HG03039 (cell line): Measurements from ENCODE around the gene RXRG.

Experiments used
- ATAC-seq: cut with Tn5 transposase; IDR thresholded peaks from one replicate; pipeline ENCODE4 v1.9.1; 2021; ENCODE audit warnings: mild to moderate bottlenecking, moderate library complexity; ENCODE audit not compliant: unreplicated experiment

RXRG gene

DNA sequence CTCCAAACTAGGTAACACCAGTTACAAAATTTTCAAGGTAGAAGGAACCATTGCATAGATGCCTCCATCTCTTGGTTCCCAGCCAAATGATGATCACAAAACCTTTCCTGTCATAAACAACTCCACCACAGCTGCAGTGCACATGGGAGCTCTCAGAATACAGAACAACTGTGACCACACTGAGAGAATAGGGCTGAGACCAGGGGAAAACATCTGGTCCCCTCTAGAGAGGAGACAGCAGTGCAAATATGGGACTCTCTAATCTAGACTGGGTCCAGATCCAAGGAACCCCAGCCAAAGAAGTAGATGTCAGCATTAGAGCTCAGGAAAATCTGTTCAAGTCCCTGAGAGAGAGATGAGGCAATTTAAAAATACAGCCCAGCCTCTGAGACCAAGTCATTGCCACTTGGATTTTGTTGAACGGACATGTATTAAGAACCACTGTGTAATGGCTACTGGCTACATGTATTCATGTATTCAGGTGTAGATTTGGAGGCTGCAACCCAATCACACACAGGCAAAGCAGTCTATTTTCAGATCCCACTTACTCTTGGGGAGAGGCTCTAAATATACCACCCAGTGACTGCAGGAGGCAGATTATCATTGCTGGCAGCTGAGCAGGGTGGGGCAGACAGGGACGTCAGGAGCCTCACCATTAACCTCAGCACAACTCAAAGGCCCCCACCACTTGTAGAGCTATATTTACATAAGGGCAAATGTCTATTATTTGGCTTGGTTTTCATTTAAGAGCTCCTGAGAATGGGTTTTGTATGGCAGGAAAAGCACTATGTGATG is 7.6 kb upstream of the RXRG start:
- no peak for ATAC-seq

DNA sequence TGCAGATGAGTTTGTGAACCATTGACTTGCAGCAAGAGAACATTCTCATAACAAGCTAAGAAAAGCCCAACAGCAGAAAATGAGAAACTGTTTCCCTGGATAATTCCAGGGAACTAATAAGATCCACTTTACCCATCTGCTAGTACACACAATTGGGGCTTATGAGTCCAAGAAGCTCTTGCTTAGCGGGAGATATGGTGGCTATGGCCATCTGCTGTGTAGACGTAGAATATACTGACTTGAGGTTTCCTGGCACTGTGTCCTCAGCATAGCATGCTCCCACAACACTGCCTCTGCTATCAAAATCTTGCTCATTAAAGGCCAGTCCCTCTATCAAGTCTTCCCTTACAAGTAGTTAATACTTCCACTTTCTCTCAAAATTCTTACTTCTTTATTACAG is 6.8 kb upstream of the RXRG start:
- ATAC-seq = no peak

DNA sequence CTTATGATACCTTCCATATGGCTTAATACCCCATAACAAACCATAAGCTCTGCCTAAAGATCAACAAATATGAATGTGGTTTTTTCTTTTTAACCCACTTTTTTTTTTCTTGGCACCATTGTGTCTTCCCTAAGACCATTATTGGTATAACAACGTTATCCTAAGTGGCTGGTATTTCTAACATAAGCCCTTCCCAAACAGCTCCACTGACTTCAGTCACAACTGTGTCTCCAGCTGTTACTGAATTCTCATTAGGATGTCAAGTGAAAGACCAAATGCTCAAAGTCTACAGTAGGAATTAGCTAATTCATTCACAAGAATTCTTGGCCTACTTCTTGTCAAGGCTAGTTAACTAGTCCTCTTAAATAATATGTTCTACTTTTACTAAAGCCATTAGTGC is 4.2 kb upstream of the RXRG start:
- no peak for ATAC-seq

DNA sequence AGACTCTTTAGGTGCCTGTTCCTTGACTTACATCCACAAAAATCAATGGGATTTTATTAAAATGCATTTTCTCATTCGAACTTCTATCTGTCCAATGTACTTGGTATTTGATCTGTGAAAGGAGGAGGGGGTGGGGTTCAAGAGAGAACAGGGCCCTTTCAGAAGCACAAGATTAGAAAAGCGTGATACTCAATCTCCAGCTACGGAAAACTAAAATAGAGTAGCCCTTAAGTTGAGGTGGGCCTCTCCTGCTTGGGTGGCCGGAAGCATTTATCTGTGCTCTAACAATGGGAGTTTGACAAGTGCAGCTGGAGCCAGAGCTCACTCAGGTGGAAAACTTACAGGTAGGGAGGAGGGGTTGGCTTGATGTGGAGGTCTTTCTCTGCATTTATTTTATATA is 462 bp upstream of the RXRG start:
- ATAC-seq = no peak

DNA sequence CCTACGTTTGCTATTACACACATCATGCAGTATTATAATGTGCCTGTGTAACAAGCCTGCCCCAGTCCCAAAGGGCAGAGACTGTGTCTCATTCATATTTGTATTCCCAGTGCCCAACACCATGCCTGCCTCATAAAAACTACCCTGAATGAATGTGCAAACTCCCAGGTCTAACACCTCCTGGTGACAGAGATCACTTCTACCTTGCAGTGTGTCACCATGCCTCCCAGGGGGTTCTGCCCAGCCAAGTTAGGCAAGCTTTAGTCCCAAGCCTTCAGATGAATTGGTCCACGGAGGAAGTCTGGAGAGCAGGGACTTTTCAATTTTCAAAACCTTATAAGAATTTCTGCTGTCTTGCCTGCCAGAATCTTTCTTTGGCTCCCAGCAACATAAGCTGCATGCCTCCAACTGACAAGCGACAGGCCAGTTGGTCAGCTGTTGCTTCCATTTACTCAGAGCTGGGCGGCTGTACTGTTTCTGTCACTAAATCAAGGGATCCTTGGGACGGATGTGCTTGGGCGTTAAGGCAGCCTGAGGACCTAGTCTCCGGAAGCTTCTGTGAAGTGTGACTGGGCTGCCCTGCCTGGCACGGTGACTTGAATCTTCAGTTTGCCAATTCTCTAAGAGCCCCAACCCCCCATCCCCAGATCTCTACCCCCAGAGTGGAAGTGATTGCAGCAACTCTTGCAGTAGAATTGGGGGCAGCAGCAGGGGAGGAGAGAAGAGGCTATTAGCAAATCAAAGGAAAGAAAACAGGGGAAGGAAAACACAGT is 1.2 kb downstream of the RXRG start:
- no peak for ATAC-seq

DNA sequence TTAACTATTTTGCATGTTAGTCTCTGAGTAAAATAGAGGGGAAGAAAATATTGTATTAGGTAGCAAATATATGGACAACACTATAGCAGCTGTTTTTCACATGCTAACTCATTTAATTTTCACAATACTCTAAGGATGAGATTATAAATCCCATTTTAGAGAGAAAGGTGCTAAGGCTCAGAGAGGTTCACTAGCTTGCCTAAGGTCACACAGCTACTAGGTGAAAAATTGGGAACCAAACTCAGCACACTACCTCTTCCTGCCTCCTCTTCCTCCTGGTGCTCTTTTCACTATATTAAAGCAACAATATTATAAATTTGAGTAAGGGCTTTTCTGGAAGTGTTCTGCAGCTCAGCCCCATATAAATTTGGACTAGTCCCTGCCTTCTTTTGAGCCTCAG is 2.3 kb downstream of the RXRG start:
- ATAC-seq = no peak

DNA sequence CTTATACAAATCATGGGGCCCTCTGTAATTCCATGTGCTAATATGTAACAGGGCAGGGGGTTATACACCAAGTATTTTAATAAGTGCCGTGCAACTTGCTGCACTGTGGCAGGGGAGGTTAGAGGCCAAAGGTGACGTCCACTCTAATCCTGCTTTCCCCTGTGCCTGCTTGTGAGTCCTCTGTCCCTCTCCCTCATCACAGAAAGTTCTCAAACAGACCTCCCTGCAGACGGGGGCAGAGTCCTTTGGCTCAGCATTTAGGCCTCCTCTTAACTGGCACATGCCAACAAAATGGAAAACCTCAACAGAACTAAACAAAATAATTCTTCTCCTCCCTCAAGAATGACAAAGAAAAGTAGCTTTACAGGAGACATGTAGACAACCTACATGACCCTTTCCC is 2.9 kb downstream of the RXRG start:
- no peak for ATAC-seq

DNA sequence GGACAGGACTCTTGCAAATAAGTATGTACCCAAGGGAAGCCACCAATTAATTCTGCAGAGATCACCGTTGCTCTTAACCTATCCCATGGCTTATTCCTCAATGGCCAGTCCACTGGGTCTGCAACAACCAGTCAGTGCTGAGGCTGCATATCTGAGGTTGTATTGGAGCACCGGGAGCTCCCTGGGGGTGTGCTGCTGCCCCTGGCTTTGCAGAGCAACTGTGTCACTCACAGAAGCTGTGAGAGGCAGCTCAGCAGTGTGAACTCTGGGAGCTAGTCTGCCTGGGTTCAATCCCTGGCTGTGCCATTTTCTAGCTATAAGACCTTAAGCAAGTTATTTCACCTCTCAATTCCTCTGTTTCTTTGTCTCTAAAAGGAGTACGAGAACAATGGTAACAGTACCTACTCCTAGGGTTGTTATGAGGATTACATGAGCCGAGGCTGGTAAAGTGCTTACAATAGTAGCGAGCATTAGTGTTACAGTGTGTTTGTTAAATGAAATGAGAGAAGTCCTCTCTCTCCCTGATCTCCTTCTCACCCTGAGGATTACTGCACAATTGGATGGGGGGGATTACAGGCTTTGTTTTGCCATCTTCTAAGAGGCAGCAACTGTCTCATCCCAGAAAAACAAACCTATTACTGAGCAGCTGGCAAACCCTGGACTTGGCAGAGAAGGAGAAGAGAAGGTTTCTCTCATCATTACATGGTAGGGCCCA is 3.6 kb downstream of the RXRG start:
- ATAC-seq = no peak

DNA sequence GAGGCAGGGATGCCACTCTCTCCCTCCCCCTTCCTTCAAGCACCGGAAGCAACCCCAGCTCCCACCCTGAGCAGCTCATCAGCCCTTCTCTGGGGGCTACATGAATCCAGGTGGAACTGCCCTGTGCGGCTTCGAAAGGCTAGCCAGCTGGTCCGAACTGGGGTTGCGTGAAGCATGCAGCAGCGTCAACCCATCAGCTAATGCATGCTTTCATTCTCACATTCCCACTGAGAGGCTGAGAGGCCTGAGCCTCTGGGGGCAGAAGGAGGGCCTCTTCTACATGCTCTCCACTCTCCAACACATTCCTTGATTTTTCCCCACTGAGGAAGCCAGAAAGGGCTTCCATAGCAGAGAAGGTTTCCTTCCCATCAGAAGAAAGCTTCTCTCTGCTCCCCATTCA is 5.6 kb downstream of the RXRG start:
- no peak for ATAC-seq

DNA sequence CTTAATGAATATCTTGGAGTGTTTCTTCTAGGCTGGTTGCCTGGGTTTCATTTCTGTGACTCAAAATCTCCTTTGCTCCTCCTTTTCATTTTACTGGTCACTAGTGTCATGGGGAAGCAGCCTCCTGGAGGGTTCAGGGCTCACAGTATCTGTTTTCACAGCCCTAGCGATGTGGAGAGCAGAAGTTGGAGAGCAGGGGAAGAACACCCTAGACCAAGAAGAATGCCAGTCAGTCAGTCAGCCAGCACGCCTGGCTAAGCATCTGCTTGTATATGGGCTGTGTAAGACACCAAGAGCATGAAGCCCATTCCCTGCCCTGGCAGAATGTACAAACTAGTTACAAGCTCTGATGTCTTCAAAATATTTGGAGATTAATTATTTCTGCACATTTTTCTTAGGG is 7.9 kb downstream of the RXRG start:
- ATAC-seq = no peak

DNA sequence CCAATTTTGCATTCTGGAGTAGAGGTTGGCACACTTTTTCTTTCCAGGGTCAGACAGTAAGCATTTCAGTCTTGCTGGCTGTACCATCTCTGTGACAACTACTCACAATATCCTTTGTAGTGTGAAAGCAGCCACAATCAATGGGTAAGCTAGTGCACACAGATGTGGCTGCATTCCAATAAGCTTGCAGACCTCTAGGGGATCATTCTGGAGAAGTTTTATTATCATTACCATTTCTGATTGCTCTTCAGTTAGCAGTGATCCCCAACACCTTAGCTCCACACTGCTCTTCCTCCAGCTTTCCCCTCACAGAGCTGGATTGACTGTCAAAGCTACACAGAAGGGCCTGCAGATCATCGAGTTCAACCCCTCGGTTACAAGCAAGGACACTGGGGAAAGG is 9.1 kb downstream of the RXRG start:
- no peak for ATAC-seq

DNA sequence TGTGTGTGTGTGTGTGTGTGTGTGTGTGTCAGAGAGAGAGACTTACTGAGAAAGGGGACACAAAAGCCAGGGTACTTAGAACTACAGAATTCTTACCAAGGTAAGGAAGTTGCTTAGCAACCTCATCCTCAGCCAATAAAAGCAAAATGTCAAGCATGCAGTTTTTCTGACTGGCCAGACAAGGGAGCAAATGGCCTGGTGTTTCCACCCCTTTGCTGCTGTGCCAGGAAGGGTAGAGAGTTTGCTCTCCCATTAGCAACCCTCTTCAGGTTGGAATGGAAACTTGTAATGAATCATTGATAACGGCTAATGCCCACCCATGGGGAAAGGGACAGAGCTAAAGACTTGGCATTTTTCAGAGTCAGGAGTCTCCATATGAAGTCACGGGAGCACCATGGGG is 10.6 kb downstream of the RXRG start:
- no peak for ATAC-seq

DNA sequence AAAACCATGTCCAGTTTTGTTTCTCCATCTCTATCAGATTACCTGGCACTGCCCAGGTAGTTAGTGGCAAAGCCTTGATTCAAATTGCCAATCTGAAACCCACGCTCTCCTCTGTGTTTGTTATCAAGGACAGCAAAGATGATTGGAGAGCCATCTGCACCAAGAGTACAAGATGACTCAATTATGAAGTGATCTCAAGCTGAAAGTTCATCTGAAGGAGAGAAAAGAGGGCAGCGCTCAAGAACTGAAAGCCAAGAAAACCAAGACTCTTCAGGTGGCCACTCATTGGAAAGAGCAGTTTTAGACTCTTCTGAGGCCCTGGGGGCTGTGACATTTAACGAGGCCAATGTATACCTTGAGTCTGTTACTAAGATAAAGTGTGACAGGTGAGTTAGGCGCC is 13.8 kb downstream of the RXRG start:
- ATAC-seq = peak; percentile 56

DNA sequence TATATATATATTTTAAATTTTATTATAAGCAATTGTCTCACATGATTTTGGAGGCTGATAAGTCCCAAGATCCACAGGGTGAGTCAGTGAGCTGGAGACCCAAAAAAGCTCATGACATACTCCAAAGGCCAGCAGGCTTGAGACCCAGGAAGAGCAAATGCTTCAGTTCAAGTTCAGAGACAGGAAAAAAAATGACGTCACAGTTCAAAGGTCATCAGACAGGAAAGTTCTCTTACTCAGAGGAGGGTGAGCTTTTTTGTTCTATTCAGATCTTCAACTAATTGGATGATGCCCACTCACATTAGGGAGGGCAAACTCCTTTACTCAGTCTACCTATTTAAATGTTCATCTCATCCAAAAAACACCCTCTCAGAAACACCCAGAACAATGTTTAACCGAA is 18.2 kb downstream of the RXRG start:
- ATAC-seq = no peak

DNA sequence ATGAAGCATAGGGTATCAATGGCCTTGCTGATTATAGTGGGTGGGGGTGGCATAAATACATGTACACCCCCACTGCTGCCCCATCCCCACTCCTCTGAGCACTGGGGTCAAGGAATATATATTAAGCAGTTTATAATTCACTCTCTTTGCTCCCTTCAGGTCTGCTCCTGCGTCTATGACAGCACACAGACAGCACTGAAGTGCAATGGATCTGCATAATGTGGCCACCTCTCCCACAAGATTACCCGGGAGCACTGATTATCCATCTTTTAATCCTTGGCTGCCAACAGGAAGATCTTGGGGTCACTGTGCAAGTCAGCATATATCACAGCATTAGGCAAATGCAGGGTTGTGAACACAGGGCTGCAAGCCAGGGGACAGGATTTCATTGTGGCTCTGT is 19.3 kb downstream of the RXRG start:
- ATAC-seq = no peak

DNA sequence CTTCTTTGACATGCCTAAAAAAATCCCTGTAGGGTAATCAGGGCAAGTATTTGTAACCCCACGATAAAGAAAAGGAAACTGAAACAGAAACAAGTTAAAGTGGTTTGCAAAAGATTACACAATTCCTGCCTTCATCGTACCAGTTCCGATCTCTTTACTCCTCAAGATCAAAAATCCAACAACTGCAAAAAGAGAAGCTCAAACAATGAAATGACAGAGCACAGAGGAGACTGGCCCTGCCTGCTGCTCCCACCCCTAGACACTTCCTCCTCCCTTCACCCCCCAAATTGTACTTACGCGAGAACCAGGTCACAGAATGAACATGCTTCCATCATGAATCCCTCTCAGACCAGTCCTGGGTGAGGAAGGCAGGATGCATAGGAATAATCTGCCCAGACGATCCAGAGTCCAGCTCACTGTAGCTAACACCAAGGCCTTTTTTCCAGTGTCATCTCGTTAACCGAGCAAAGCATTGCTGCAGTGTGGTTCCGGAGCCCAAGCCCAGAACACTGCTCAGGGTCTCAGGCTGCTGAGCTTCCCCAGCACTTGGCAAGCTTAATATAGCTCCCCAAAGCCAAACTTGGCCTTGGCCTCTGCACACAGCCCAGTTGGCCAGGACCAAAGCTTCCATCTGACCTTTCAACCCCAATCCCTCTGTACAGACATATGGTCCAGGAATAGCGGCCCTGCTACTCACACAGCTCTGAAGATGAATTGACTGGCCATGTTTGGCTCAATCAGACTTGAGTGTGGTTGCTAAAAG is 20.3 kb downstream of the RXRG start:
- no peak for ATAC-seq

DNA sequence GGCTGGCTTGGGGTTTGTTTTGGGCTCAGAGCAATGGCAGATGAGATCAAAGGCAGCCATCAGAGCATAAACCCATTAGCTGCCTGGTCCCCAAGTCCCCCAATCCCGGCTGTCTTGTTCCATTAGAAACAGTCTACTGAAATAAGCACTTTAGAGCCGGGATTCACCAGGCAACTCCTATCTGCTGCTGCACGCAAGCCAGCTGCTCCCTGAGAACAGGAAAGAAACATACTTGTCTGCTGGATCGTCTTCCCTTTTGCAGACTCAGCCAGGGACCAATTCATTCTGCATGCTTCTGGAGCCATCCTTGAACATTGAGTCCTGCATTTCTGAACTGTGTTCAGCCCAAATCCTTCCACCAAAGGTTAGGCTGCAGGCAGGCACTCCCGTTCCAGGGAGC is 21.8 kb downstream of the RXRG start:
- ATAC-seq = no peak

DNA sequence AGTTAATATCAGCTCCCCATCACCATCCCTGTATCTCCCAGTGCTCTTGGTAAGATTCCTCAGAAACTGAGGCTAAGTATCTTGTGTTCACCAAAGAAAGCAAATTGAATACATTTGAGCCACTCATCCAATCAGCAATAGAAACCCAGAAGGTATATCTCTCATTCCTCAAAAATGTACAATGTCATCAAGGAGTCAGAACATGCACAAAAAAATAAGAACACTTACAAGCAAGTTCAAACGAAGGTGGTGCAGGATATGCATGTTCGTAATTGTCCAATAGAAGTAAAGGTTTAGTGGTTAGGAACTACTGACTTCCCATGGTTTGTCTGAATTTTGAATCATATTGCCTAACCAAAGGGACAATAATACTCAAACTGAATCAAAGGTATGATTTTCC is 24.3 kb downstream of the RXRG start:
- ATAC-seq = no peak

DNA sequence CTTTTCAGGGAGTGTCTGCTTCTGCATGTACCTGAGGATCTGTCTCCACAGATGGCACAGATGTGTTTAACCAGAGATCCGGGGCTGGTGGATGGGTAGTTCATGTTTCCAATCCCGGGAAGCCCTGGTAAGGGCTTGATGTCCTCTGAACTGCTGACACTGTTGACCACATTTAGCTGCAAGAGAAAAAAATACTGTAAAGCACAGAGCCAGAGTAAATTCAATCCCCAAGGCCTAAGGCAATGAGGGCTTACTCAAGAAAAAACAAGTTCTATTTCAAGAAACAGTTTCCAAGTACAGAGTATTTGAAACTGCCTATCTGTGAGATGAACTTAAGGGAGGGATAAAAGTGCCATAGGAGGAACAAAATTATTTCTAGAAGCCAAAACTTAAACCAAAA is 25.1 kb downstream of the RXRG start:
- ATAC-seq = no peak

DNA sequence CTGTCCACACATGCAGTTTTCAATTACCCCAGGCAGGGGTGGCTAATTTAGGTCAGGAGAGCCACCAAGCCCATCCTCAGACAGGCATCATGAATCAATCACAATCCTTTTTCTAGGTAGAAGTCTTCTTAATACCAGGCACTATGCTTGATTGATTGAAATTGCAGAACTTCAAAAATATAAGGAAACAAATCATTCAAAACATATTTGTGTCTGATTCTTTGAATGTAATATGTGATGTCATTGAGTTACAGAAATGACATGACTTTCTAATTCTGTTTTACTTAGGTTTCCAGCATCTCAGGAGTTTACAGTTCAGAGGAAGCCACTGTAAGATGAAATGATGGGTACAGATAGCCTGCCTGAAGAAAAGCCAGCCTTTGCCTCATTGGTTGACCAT is 26.7 kb downstream of the RXRG start:
- no peak for ATAC-seq

DNA sequence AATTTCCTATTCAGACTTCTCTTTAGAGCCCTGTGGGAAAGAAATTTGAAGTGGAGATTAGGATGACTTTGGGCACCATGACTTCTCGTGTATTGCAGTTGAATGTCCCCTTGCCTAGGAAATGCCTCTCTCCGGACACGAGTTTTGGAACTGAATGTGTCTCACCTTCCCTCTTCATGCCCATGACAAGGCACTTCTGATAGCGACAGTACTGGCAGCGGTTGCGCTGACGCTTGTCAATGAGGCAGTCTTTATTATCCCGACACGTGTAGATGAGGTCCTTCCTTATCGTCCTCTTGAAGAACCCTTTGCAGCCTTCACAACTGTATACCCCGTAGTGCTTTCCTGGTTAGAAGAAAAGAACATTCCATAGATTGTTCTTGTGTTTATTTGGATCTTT is 28.1 kb downstream of the RXRG start:
- no peak for ATAC-seq
